Measurements from ENCODE around the gene PLCB2. TPM values are rescaled to one million over a fixed set of nuclear protein-coding genes. Genes with fewer than 3 reads are reported as not detected.

The PLCB2 gene
- total RNA-seq, 4 donors from 2014 or later: 1.5 to 13.5 (median 8.8) TPM

DNA sequence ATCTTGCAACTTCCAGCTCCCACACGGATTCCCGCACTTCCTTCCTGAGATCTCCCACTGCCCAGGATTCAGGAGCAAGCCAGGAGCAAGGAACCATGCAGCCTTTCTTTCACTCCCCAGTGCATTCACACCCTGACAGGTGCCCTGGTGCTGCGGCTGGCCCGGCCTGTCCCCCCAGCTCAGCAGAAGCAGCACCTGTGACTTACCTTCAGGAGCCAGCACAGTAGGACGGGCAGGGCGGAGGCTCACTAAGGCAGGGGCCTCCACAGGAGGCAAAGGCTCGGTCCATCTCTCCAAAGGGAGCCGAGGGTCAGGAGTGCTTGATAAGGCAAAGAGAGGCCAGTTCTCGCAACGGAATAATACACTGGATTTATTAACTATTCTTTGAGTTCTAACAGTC lies 29.7 kb downstream of the PLCB2 start:
- WGBS, 2 donors (ENCODE audit: low coverage in 1 of 2): 67 to 73% methylated on average over 4 to 6 of the region's 10 CpGs
- Histone ChIP-seq H3K27me3 (peaks cover 56% of the 10 kb centered on the region), H3K27ac (no peak overlapping the region), H3K4me1 (peaks cover 0 to 40% (median 16%) of the 10 kb centered on the region in 3 donors), H3K4me3 (no peak overlapping the region), H3K36me3 (no peaks in the 10 kb centered on the region), H3K9me3 (no peaks in the 10 kb centered on the region)
- no peak for TF ChIP-seq POLR2AphosphoS5 (IDR thresholded peaks at IDR 0.05)
- no peak for ATAC-seq

DNA sequence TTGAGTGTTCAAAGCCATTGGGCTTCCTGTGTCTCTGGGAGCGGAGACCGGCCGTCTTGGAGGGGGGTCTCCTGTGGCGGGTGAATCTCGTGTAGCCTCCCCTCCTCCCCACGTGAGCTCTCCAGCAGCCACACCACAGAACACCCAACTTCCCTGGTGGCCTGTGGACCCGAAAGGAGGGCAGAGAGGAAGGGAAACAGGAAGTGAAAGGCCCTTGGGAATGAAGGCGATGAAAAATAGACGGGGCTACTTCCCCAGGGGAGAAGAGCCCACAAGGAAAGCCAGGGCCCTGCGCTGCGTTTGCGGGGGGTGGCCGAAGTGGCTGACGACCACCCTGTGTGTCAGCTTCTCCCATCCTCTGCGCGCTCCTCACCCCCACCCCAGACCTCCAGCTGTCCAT lies 30.3 kb downstream of the PLCB2 start:
- Histone ChIP-seq H3K36me3 (no peaks in the 10 kb centered on the region), H3K4me1 (peaks cover 0 to 34% (median 11%) of the 10 kb centered on the region in 3 donors), H3K27ac (no peak overlapping the region), H3K27me3 (peaks cover 50% of the 10 kb centered on the region), H3K9me3 (no peaks in the 10 kb centered on the region), H3K4me3 (no peak overlapping the region)
- 49% methylated on average over 12 of the region's 16 CpGs; no CpG with 5 or more reads in 1 of the 2 donors for WGBS, 2 donors (ENCODE audit: low coverage in 1 of 2)
- TF ChIP-seq EP300 (IDR thresholded peaks at IDR 0.05): no peak
- TF ChIP-seq CTCF (IDR thresholded peaks at IDR 0.05): no peak
- TF ChIP-seq POLR2AphosphoS5 (IDR thresholded peaks at IDR 0.05): no peak
- no peak for TF ChIP-seq POLR2A (IDR thresholded peaks at IDR 0.05)
- ATAC-seq: no peak

- no peak for ATAC-seq
- Histone ChIP-seq H3K9me3 (no peaks in the 10 kb centered on the region), H3K27ac (no peak overlapping the region), H3K36me3 (no peaks in the 10 kb centered on the region), H3K4me3 (no peak overlapping the region), H3K4me1 (peaks cover 0 to 29% (median 7%) of the 10 kb centered on the region in 3 donors), H3K27me3 (peaks cover 45% of the 10 kb centered on the region)
- WGBS, 2 donors (ENCODE audit: low coverage in 1 of 2): 71 to 80% methylated on average over 2 to 3 of the region's 4 CpGs
- no peak for TF ChIP-seq EP300 (IDR thresholded peaks at IDR 0.05)
- TF ChIP-seq POLR2A (IDR thresholded peaks at IDR 0.05): no peak
- TF ChIP-seq CTCF (IDR thresholded peaks at IDR 0.05): no peak
These were observed 30.8 kb downstream of the PLCB2 start for GRCh38 chr15:40276927-40277326.

GRCh38 chr15:40275954-40276353 lies 31.8 kb downstream of the PLCB2 start:
- Histone ChIP-seq H3K4me3 (no peak overlapping the region), H3K9me3 (no peaks in the 10 kb centered on the region), H3K4me1 (peaks cover 0 to 21% (median 4%) of the 10 kb centered on the region in 3 donors), H3K36me3 (no peaks in the 10 kb centered on the region), H3K27ac (no peak overlapping the region), H3K27me3 (peaks cover 35% of the 10 kb centered on the region)
- no peak for ATAC-seq
- 80% methylated on average over 1 of the region's 7 CpGs; no CpG with 5 or more reads in 1 of the 2 donors for WGBS, 2 donors (ENCODE audit: low coverage in 1 of 2)
- TF ChIP-seq EP300 (IDR thresholded peaks at IDR 0.05) (no peak), CTCF (IDR thresholded peaks at IDR 0.05) (no peak), POLR2A (IDR thresholded peaks at IDR 0.05) (no peak), POLR2AphosphoS5 (IDR thresholded peaks at IDR 0.05) (no peak)

DNA sequence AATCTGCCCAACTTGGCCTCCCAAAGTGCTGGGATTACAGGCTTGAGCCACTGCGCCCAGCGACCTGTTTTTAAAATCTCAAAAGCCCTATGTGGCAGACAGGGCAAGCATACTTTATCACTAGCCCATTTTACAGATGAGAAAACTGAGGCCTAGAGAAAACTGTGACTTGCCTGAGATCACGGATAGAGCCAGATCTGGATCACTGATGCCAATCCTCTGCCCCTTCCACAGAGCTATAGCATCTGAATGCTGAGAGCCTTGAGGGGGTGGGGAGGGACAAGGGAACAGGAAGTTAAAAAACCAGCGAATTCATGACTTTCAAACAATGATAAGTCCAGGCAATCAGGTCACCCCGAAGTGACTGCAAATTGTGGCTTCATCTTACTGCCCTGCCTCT lies 32.2 kb downstream of the PLCB2 start:
- Histone ChIP-seq H3K4me3 (no peak overlapping the region), H3K27me3 (peaks cover 31% of the 10 kb centered on the region), H3K4me1 (peaks cover 0 to 21% (median 4%) of the 10 kb centered on the region in 3 donors), H3K36me3 (no peaks in the 10 kb centered on the region), H3K27ac (no peak overlapping the region), H3K9me3 (no peaks in the 10 kb centered on the region)
- ATAC-seq: no peak
- WGBS, 2 donors (ENCODE audit: low coverage in 1 of 2): 72% methylated on average over 2 of the region's 5 CpGs; no CpG with 5 or more reads in 1 of the 2 donors
- TF ChIP-seq EP300 (IDR thresholded peaks at IDR 0.05) (no peak), POLR2AphosphoS5 (IDR thresholded peaks at IDR 0.05) (no peak), POLR2A (IDR thresholded peaks at IDR 0.05) (no peak), CTCF (IDR thresholded peaks at IDR 0.05) (no peak)

All from gastroesophageal sphincter (tissue), 4 donors.